GM12878 (cell line): ENCODE results near the gene HCN3. TPM values are rescaled to one million over a fixed set of nuclear protein-coding genes. Genes with fewer than 3 reads are reported as not detected.
"Not testable (repeated sequence)": the region's sequence is repeated elsewhere in the genome, so short reads cannot be mapped to it uniquely, and the experiment has no call there.

Source experiments
- ATAC-seq: fragments of 200-7000 bp; cut with Tn5 transposase; 3 replicates; pipeline ENCODE4 v1.9.1; 2020; ENCODE audit warnings: mild to moderate bottlenecking, moderate library complexity
- BruUV-seq: library from RNA; stranded (reverse); fragments of 400-500 nt; replicated peaks from 2 replicates; lab custom pipeline; 2021; lab: Mats Ljungman, UMichigan
- CTCF ChIA-PET: fragments of 300-600 bp; sonication (Branson Sonifier 250); formaldehyde crosslinking; extraction: SDS; loops from one replicate; lab custom pipeline; 2021; ENCODE audit warnings: inconsistent platforms; lab: Yijun Ruan, JAX
- POLR2A ChIA-PET: fragments of 350-600 bp; formaldehyde crosslinking; extraction: SDS; loops from one replicate; lab custom pipeline; 2021; ENCODE audit warnings: inconsistent platforms; lab: Charles Lee
- RAD21 ChIA-PET: fragments of 300-600 bp; sonication (Branson Sonifier 250); formaldehyde crosslinking; loops from one replicate; lab custom pipeline; 2023; ENCODE audit warnings: antibody characterized with exemption; ENCODE audit not compliant: unreplicated experiment; lab: Charles Lee
- SMC1A ChIA-PET: fragments of 300-600 bp; sonication (Branson Sonifier 250); formaldehyde crosslinking; loops from one replicate; lab custom pipeline; 2023; ENCODE audit not compliant: unreplicated experiment, uncharacterized antibody; lab: Charles Lee
- DNase-seq: peaks from one replicate; pipeline ENCODE4 v3.0.0-alpha.2; 2011; ENCODE audit warnings: low read depth, low spot score
- FAIRE-seq: peaks from 3 replicates; lab custom pipeline; 2011; peaks lifted over from hg19 to GRCh38; lab: Jason Lieb, UNC
- H2AFZ ChIP-seq: 2 replicates; pipeline ENCODE4 v1.6.0; 2011; ENCODE audit warnings: low read depth, low read length, control low read depth; ENCODE audit not compliant: control insufficient read depth
- H3K27ac ChIP-seq: 2 replicates; pipeline ENCODE4 v1.5.1; 2011; ENCODE audit warnings: control low read depth; ENCODE audit not compliant: control insufficient read depth, insufficient read depth
- H3K27me3 ChIP-seq, 2 experiments: replicated peaks in 1 of 2; 2 replicates each; pipeline versions ENCODE4 v1.6.0 to v1.6.1; 2011; ENCODE audit warnings: low read length in 1 of 2; ENCODE audit not compliant: control insufficient read depth in 2 of 2, insufficient read depth in 2 of 2
- H3K36me3 ChIP-seq, 2 experiments: 2 replicates each; pipeline ENCODE4 v1.5.1; 2011; ENCODE audit warnings: low read length in 1 of 2; ENCODE audit not compliant: control insufficient read depth in 2 of 2, insufficient read depth in 2 of 2
- H3K4me1 ChIP-seq: 2 replicates; pipeline ENCODE4 v1.6.1; 2011; ENCODE audit warnings: mild to moderate bottlenecking, low read length, moderate library complexity, mixed read lengths; ENCODE audit not compliant: control insufficient read depth, insufficient read depth
- H3K4me2 ChIP-seq: 2 replicates; pipeline ENCODE4 v1.6.0; 2011; ENCODE audit warnings: control low read depth; ENCODE audit not compliant: control insufficient read depth, insufficient read depth
- H3K4me3 ChIP-seq: fragments of 200-600 bp; sonication (generic); 2 replicates; pipeline ENCODE4 v1.5.1; 2016
- H3K79me2 ChIP-seq: 2 replicates; pipeline ENCODE4 v1.6.0; 2011; ENCODE audit warnings: low read length; ENCODE audit not compliant: control insufficient read depth, insufficient read depth
- H3K9ac ChIP-seq: 2 replicates; pipeline ENCODE4 v1.8.0; 2011; ENCODE audit warnings: low read length, control low read depth, mixed read lengths; ENCODE audit not compliant: control insufficient read depth, insufficient read depth
- H3K9me3 ChIP-seq: replicated peaks from 3 replicates; pipeline ENCODE4 v1.5.1; 2011; ENCODE audit warnings: mild to moderate bottlenecking, low read length; ENCODE audit not compliant: control insufficient read depth, insufficient read depth
- H4K20me1 ChIP-seq: 2 replicates; pipeline ENCODE4 v1.6.0; 2011; ENCODE audit not compliant: control insufficient read depth, insufficient read depth
- BCLAF1 ChIP-seq: fragments of 450-650 bp; IDR thresholded peaks from 2 replicates; pipeline ENCODE4 v1.6.1; 2017; ENCODE audit warnings: antibody characterized with exemption, mild to moderate bottlenecking, moderate library complexity
- CEBPB ChIP-seq, 2 experiments: fragments of 150-350 bp in 1 of 2; IDR thresholded peaks; 2 replicates each; pipeline ENCODE4 v1.6.1; 2012 to 2014; ENCODE audit warnings: low read depth in 2 of 2, low read length in 2 of 2, borderline replicate concordance in 1 of 2, inconsistent platforms in 1 of 2
- CHD2 ChIP-seq: IDR thresholded peaks from 2 replicates; pipeline ENCODE4 v1.6.1; 2011; ENCODE audit warnings: low read depth, low read length, improper control_type of control experiment, borderline replicate concordance
- ETV6 ChIP-seq, 2 experiments: fragments of 450-650 bp in 1 of 2; IDR thresholded peaks in 1 of 2; conservative IDR thresholded peaks in 1 of 2; 2 replicates each; pipeline ENCODE4 v1.6.1; 2014; ENCODE audit warnings: antibody characterized with exemption in 1 of 2, borderline replicate concordance in 1 of 2, low read depth in 1 of 2, mild to moderate bottlenecking in 1 of 2, moderate library complexity in 1 of 2
- FOXM1 ChIP-seq: IDR thresholded peaks from 2 replicates; pipeline ENCODE4 v1.6.1; 2012; ENCODE audit warnings: low read depth, mild to moderate bottlenecking, inconsistent platforms, low read length, moderate library complexity
- MAX ChIP-seq: IDR thresholded peaks from 2 replicates; pipeline ENCODE4 v1.6.1; 2012; ENCODE audit warnings: low read depth, low read length, improper control_type of control experiment
- RFX5 ChIP-seq: IDR thresholded peaks from 2 replicates; pipeline ENCODE4 v1.6.1; 2011; ENCODE audit warnings: low read depth, low read length, improper control_type of control experiment
- ZNF24 ChIP-seq: fragments of 450-650 bp; IDR thresholded peaks from 2 replicates; pipeline ENCODE4 v1.6.1; 2017; ENCODE audit warnings: antibody characterized with exemption, mild to moderate bottlenecking
- WGBS: methylation state at CpG from one replicate; pipeline ENCODE4 v1.1.6; 2016; ENCODE audit warnings: low lambda C conversion rate; ENCODE audit not compliant: insufficient replicate concordance, insufficient coverage; ENCODE audit errors: missing lambda C conversion rate; 5-methylcytosine and 5-hydroxymethylcytosine counted together
- in situ Hi-C: fragments of 300-500 bp; cut with MboI; formaldehyde crosslinking; loops from 9 replicates; pipeline ENCODE4 v1.14.3; 2018; ENCODE audit warnings: mixed read lengths
- intact Hi-C: fragments of 100-400 bp; cut with micrococcal nuclease; formaldehyde crosslinking; loops from one replicate; pipeline ENCODE4 v1.14.2; 2022; ENCODE audit not compliant: unreplicated experiment
- polyA plus RNA-seq, 11 experiments: library from polyadenylated mRNA; depleted of rRNA in 4 of 11; unstranded in 6 of 11; stranded (reverse) in 5 of 11; fragments of >200 nt; fragmentation: Nextera tagmentation in 4 of 11; fragmentation: Illumina TruSeq in 1 of 11; extraction: Ambion mirVana in 4 of 11; extraction: Trizol in 1 of 11; gene quantifications; 1 replicate in 1 of 11; 2 replicates in 10 of 11; pipeline versions ENCODE4 v1.2.1 to v1.2.3, GENCODE V29; 2011 to 2016; ENCODE audit warnings: inconsistent platforms in 2 of 11, missing spikeins in 2 of 11, low read depth in 1 of 11
- total RNA-seq, 4 experiments: library from RNA; depleted of rRNA in 3 of 4; stranded (reverse); fragments of >200 nt in 3 of 4; fragmentation: Illumina TruSeq in 1 of 4; extraction: Trizol in 1 of 4; gene quantifications; 2 replicates each; pipeline versions ENCODE4 v1.2.1 to v1.2.3, GENCODE V29; 2013 to 2021
- TF ChIP-seq, protein P1 (sequence below): fragments of 450-650 bp; IDR thresholded peaks from 2 replicates; pipeline ENCODE4 v1.6.1; 2016; ENCODE audit warnings: mild to moderate bottlenecking
- TF ChIP-seq, protein P2 (sequence below): fragments of 450-650 bp; IDR thresholded peaks from 2 replicates; pipeline ENCODE4 v1.6.1; 2016; ENCODE audit warnings: mild to moderate bottlenecking, moderate library complexity, borderline replicate concordance

HCN3 gene
- total and polyA plus RNA-seq, 10 of the 15 experiments (the other 5 are each of a cell fraction or from before 2014, with no cell fraction given) = 0.08 to 4.1 (median 1.8) TPM

GRCh38 chr1:155245163-155245524 lies 32.1 kb upstream of the HCN3 start (continued):
- TF ChIP-seq, protein P1, sequence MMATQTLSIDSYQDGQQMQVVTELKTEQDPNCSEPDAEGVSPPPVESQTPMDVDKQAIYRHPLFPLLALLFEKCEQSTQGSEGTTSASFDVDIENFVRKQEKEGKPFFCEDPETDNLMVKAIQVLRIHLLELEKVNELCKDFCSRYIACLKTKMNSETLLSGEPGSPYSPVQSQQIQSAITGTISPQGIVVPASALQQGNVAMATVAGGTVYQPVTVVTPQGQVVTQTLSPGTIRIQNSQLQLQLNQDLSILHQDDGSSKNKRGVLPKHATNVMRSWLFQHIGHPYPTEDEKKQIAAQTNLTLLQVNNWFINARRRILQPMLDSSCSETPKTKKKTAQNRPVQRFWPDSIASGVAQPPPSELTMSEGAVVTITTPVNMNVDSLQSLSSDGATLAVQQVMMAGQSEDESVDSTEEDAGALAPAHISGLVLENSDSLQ = no peak
- no peak for TF ChIP-seq CHD2
- no peak for TF ChIP-seq CEBPB (IDR thresholded peaks at IDR 0.05; ENCODE audit: borderline replicate concordance in 1 of 2, low read depth in 2 of 2, low read length in 2 of 2)
- TF ChIP-seq ZNF24 = no peak
- TF ChIP-seq FOXM1 = no peak
- TF ChIP-seq MAX = no peak
- TF ChIP-seq ETV6 (conservative IDR thresholded peaks at IDR 0.05 in 1 of 2, IDR thresholded peaks at IDR 0.05 in 1 of 2; ENCODE audit: borderline replicate concordance in 1 of 2, low read depth in 1 of 2) = no peak
- TF ChIP-seq RFX5 = no peak
- TF ChIP-seq BCLAF1 = no peak
- TF ChIP-seq, protein P2, sequence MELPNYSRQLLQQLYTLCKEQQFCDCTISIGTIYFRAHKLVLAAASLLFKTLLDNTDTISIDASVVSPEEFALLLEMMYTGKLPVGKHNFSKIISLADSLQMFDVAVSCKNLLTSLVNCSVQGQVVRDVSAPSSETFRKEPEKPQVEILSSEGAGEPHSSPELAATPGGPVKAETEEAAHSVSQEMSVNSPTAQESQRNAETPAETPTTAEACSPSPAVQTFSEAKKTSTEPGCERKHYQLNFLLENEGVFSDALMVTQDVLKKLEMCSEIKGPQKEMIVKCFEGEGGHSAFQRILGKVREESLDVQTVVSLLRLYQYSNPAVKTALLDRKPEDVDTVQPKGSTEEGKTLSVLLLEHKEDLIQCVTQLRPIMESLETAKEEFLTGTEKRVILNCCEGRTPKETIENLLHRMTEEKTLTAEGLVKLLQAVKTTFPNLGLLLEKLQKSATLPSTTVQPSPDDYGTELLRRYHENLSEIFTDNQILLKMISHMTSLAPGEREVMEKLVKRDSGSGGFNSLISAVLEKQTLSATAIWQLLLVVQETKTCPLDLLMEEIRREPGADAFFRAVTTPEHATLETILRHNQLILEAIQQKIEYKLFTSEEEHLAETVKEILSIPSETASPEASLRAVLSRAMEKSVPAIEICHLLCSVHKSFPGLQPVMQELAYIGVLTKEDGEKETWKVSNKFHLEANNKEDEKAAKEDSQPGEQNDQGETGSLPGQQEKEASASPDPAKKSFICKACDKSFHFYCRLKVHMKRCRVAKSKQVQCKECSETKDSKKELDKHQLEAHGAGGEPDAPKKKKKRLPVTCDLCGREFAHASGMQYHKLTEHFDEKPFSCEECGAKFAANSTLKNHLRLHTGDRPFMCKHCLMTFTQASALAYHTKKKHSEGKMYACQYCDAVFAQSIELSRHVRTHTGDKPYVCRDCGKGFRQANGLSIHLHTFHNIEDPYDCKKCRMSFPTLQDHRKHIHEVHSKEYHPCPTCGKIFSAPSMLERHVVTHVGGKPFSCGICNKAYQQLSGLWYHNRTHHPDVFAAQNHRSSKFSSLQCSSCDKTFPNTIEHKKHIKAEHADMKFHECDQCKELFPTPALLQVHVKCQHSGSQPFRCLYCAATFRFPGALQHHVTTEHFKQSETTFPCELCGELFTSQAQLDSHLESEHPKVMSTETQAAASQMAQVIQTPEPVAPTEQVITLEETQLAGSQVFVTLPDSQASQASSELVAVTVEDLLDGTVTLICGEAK = no peak

GRCh38 chr1:155246796-155247195 lies 30.5 kb upstream of the HCN3 start:
- CTCF ChIA-PET = interaction anchor here (1.1 to 1.8 kb wide), 4 partner anchors 40 to 74 kb away, joined by 3 to 5 read pairs (median 3); partner anchors contain the start of gene KRTCAP2

More at GRCh38 chr1:155246796-155247195, 30.5 kb upstream of the HCN3 start:
- BruUV-seq, H2AFZ ChIP-seq, DNase-seq, H3K9ac ChIP-seq, RAD21 ChIA-PET, H3K4me2 ChIP-seq, H3K4me3 ChIP-seq, H3K27me3 ChIP-seq, H3K36me3 ChIP-seq, H3K27ac ChIP-seq, intact Hi-C loops, in situ Hi-C loops, FAIRE-seq, H4K20me1 ChIP-seq, ATAC-seq, H3K9me3 ChIP-seq: not testable (repeated sequence)
- WGBS = 100% methylated on average over 3 of the region's 3 CpGs
- H3K4me1 ChIP-seq = peaks cover 10% of the 10 kb centered on the region
- SMC1A ChIA-PET = interaction anchor here (1.0 kb wide), 1 partner anchor 59 kb away, joined by 3 read pairs; no protein-coding TSS in a partner anchor
- POLR2A ChIA-PET = interaction anchor here (0.6 to 1.3 kb wide), 2 partner anchors 70 to 77 kb away, joined by 3 read pairs; no protein-coding TSS in a partner anchor
- H3K79me2 ChIP-seq = peaks cover 13% of the 10 kb centered on the region
